Measurements from ENCODE around the gene STARD5.

STARD5 gene

GRCh38 chr15:81261172-81261811 is 62.6 kb downstream of the STARD5 start:
- Histone ChIP-seq H3K4me3 (replicated peaks; ENCODE audit: insufficient read depth, low read length) (no peak overlapping the region), H3K27ac (replicated peaks) (no peak overlapping the region), H3K27me3 (ENCODE audit: insufficient read depth, poor library complexity, severe bottlenecking) (peaks cover 8% of the 10 kb centered on the region)
- TF ChIP-seq CTCF (IDR thresholded peaks at IDR 0.05; ENCODE audit: insufficient read depth, low read length) (no peak), REST (IDR thresholded peaks at IDR 0.05; ENCODE audit: insufficient replicate concordance, low read depth) (no peak), POLR2AphosphoS5 (IDR thresholded peaks at IDR 0.05; ENCODE audit: low read depth) (no peak), SPI1 (IDR thresholded peaks at IDR 0.05; ENCODE audit: borderline replicate concordance, low read depth) (no peak), GABPA (IDR thresholded peaks at IDR 0.05; ENCODE audit: low read depth) (no peak)
- DNase-seq (ENCODE audit: low read depth in 1 of 2, low spot score in 1 of 2): no peak

- no peak for DNase-seq (ENCODE audit: low read depth in 1 of 2, low spot score in 1 of 2)
- H3K27ac ChIP-seq (replicated peaks): no peak overlapping the region
- TF ChIP-seq POLR2AphosphoS5 (IDR thresholded peaks at IDR 0.05; ENCODE audit: low read depth): no peak
- TF ChIP-seq REST (IDR thresholded peaks at IDR 0.05; ENCODE audit: insufficient replicate concordance, low read depth): no peak
- no peak for TF ChIP-seq SPI1 (IDR thresholded peaks at IDR 0.05; ENCODE audit: borderline replicate concordance, low read depth)
- no peak for TF ChIP-seq CTCF (IDR thresholded peaks at IDR 0.05; ENCODE audit: insufficient read depth, low read length)
- no peak for TF ChIP-seq GABPA (IDR thresholded peaks at IDR 0.05; ENCODE audit: low read depth)
- H3K4me3 ChIP-seq (replicated peaks; ENCODE audit: insufficient read depth, low read length): no peak overlapping the region
- H3K27me3 ChIP-seq (ENCODE audit: insufficient read depth, poor library complexity, severe bottlenecking): peaks cover 5% of the 10 kb centered on the region
Measured at GRCh38 chr15:81259760-81260298, 64.1 kb downstream of the STARD5 start.

All from HL-60 (cell line).